COLO668 (cell line): ENCODE data around the gene RNF19B.

ENCODE experiments used
- DNase-seq: peaks from one replicate; lab custom pipeline; 2025; ENCODE audit not compliant: unreplicated experiment; lab: John Stamatoyannopoulos, UW

The RNF19B gene, protein sequence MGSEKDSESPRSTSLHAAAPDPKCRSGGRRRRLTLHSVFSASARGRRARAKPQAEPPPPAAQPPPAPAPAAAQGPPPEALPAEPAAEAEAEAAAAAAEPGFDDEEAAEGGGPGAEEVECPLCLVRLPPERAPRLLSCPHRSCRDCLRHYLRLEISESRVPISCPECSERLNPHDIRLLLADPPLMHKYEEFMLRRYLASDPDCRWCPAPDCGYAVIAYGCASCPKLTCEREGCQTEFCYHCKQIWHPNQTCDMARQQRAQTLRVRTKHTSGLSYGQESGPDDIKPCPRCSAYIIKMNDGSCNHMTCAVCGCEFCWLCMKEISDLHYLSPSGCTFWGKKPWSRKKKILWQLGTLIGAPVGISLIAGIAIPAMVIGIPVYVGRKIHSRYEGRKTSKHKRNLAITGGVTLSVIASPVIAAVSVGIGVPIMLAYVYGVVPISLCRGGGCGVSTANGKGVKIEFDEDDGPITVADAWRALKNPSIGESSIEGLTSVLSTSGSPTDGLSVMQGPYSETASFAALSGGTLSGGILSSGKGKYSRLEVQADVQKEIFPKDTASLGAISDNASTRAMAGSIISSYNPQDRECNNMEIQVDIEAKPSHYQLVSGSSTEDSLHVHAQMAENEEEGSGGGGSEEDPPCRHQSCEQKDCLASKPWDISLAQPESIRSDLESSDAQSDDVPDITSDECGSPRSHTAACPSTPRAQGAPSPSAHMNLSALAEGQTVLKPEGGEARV

GRCh38 chr1:32964461-32965250 lies at the start of gene RNF19B:
RNF19B (minus strand) TSS chr1:32964809; CDS start chr1:32964685, 124 bp downstream.
- peak; percentile 99 for DNase-seq

DNA sequence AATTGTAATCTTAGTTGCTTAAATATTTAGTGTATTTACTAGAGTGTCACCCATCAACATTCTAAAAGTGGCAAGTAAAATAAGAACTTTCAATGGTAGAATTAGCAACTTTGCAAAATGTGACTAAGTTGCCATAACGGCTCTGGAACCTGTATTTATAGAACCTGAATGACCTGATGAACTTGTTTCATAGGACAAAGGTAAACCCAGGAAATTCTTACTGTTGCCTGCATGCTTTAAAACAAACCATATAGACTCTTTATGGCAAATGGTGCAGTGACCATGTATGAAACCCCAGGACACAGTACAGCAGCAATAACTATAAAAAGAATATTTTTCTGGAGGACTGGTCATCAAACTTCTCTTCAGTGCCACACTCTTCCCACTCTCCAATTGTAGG lies 49.2 kb upstream of the RNF19B start:
- no peak for DNase-seq

DNA sequence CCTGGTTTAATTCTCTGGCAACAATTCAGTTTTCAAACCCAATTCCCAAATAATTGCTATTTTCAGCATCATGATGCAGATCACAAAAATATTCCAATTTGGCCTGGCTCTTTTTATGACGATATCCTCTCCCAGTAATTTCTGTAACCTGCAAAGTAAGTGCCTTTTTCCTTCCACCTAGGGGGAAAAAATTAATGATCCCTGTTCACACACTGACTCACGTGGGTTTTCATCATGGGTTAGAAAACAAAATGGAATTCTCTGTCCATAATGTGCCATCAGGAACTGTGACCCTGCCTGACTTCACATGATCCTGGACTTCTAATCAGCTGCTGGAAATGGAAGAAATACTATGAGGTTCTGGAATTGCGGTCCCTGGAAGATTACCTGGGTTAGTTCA lies 47.6 kb upstream of the RNF19B start:
- DNase-seq: no peak

GRCh38 chr1:33010932-33011731 lies 46.5 kb upstream of the RNF19B start:
- no peak for DNase-seq

DNA sequence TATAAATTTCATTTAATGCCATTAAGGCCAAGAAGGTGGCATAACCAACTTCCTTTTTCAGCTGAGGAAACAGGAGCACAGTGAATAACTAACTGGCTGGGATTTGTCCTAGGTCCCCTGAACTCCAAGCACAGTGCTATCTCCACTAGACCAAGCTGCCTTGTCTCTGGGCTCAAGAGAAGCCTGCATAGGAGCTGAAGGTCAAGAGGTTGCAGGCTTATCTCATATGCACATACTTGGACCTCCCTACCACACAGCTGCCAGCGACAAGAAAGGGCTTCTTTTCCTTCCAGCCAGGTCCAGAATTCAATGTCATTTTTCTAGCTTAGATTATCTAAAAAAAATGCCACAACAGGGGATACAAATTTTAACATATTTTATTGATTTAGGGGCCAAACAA lies 45.0 kb upstream of the RNF19B start:
- no peak for DNase-seq

GRCh38 chr1:33008051-33008914 lies 43.7 kb upstream of the RNF19B start:
- DNase-seq: no peak

- DNase-seq: no peak
Measured at GRCh38 chr1:33007190-33008050, 42.8 kb upstream of the RNF19B start.

DNA sequence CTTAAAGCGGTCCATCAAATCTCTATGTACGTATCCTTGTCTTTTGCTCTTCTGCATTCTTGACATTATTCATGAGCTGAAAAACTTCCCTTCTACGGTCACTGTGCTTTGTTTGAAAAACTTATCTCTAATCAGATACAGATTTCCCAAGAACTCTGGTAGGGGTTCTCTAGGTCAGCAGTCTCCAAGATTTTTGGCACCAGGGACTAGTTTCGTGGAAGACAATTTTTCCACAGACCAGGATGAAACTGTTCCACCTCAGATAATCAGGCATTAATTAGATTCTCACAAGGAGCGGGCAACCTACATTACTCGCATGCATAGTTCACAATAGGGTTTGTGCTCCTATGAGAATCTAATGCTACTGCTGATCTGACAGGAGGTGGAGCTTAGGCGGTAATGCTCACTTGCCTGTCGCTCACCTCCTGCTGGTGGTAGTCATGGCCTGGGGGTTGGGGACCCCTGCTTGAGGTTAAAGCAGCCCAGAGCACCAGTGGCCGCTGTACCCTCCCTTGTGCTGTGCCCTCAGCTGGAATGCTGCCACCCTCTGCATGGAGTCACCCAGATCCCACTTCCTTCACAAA lies 41.3 kb upstream of the RNF19B start:
- DNase-seq: no peak

DNA sequence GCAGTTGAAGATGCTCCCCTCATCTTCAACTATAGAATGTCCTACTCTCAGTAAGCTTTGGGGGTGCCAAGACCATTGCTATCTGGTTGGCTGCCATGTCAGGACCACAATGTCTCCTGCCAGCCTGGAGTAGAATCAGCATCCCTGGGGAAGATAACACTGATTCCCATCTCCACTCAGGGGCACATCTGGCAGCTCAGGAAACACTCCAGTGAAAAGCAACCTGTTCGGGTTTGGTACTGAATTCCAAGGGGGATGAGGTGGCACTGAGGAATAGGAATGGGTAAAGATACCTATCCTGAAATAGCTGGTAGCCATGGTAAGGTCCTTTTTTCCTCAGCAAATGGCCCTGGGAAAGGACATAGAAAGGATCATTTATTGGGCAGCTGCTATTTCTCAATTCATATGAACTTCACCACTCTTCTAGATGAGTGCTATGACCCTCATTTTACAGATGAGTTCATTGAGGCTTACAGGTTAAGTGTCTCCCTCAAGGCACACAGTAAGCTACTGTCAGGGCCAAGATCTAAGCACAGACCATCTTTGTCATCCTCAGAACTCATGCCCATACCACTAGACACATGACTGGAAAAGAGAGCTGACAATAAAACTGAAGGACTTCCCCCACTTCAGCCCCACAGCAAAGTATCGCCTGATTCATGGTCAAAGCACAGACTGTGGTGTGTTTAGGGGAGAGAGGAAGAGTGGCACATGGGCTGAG lies 40.7 kb upstream of the RNF19B start:
- no peak for DNase-seq

DNA sequence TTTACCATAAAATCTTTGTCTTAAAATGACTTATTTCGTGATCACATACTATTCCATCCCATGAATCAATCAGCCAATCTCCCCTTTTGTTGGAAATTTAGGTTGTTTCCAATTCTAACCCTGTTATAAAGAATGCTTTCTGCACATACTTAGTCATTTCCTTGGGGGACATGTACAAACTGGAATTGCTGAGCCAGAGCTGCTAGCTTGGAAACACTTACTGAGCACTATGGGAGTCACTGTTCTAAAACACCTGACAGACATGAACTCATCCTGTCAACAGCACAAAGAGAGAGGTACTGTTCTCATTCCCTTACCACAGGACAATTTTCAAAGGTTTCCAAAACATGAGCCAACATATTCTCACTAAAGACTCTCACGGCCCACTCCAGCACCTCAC lies 40.0 kb upstream of the RNF19B start:
- no peak for DNase-seq

- DNase-seq: no peak
Measured at GRCh38 chr1:33003657-33004056, 39.0 kb upstream of the RNF19B start.

GRCh38 chr1:33002006-33002405 lies 37.4 kb upstream of the RNF19B start:
- no peak for DNase-seq

DNA sequence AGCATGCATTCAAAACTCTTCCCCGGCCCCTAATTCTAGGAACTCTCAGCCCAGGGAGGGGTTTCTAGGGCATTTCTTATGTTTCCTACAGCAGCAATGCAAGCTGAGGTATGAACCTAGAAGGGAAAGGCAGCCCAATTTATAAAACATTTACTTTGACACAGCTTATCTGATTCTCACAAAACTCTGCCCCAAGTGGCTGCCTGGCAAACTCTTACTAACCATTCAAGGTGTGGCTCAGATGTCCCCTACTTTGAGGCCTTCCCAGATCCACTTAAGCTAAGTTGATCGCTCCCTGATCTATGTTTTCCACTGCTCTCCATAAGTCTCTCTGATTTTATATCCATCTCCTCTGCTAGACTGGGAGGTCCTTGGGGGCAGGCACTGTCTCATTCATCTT lies 36.7 kb upstream of the RNF19B start:
- DNase-seq: no peak

- DNase-seq: no peak
Measured at GRCh38 chr1:33000427-33001026, 35.9 kb upstream of the RNF19B start.

GRCh38 chr1:32998997-32999396 lies 34.4 kb upstream of the RNF19B start:
- DNase-seq: no peak

GRCh38 chr1:32998064-32998463 lies 33.5 kb upstream of the RNF19B start:
- DNase-seq: no peak

DNA sequence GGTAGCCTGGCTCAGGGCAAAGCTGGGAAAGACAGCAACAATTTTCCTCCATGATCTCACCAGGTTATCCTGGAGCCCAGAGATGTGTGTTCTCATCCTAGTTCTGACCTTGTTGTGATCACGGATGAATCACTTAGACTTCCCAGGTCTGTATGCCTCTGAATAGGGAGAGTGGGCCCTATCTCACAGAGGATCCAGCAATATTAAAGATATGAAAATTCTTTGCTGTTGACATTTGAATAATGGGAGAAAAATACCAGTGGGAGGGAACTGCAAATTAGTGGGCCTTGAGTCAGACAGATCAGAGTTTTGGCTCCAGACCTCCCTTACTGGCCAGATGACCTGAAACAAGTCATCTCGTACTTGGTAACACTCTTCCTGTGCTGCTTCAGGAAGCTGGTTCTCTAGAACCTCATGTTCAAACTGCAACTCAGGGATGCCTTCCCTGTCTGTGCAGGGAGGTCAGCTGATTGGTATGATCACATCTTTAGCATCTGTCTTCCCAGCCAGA lies 32.8 kb upstream of the RNF19B start:
- DNase-seq: no peak
